HG02763 (cell line): Measurements from ENCODE around the gene PLD2.
A peak's percentile ranks its signal among the peaks of the same experiment; 100 is the strongest.

Source experiments
- ATAC-seq: cut with Tn5 transposase; IDR thresholded peaks from one replicate; pipeline ENCODE4 v1.9.1; 2021; ENCODE audit warnings: mild to moderate bottlenecking, moderate library complexity; ENCODE audit not compliant: unreplicated experiment

PLD2 gene

GRCh38 chr17:4789951-4790704, 16.8 kb upstream of the PLD2 start:
- ATAC-seq = peak; percentile 86

- ATAC-seq = no peak
Observed at GRCh38 chr17:4790705-4791088, 16.3 kb upstream of the PLD2 start.

DNA sequence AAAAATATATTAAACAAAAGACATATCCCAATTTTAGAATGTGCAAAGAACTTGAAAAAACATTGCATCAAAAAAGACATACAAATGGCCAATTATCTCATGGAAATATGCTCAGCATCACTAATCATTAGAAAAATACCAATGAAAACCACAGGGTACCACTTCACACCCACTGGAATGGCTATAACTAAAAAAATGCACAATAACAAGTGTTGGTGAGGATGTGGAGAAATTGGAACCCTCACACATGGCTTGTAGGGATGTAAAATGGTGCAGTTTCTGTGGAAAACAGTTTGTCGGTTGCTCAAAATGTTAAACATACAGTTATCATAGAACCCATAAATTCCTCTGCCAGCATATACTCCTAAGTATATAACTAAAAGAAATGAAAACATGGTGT, 11.8 kb upstream of the PLD2 start:
- ATAC-seq = no peak

DNA sequence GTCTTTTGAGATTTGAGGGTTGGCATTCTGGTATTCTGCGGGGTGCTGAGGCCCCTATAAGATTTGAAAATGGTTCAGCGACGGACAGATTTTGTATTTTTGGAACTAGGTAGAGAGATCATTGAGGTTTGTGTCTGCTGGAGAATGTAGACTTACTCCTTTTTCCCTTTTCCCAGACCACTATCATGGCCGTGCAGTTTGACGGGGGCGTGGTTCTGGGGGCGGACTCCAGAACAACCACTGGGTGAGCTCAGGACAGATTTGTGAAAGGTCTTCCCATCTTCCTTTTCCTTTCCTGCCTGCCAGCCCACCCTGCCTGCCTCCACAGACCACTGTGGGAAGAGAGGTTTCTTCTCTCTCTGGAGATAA, 10.4 kb upstream of the PLD2 start:
- ATAC-seq = no peak

DNA sequence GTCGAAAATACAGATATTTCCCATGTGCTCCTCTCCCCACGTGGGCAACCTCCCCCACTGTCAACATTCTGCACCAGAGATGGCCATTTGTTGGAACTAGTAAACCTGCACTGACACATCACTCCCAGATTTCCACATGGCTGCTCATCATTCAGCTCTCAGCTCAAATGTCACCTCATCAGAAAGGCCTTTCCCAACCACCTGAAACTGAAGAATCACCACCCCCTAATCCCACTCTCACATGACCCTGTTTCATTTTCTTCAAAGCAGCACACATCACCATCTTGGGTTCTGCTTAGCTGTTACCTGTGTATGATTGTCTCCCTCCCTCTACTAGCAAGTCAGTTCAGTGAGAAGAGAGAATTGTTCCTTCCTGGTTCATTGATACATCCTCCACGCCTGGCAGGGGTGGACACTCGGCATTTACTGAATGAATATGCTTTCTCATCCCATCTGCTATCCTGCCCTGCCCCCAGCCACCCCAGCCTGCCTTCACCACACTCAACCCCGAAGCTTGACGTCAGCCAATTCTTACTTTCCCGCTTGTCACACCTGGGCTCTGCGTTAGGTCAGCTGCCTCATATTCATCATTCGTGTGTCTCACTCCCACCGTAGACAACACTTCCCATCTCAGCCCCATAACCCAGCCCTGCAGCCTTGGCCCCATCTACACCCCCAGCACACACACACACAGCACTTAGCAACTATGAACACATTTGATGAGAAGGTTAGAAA, 6.3 kb upstream of the PLD2 start:
- no peak for ATAC-seq

- no peak for ATAC-seq
Observed at GRCh38 chr17:4802228-4802627, 4.7 kb upstream of the PLD2 start, which contains the start of gene C17orf114. C17orf114 (minus strand) TSS chr17:4802328.

- ATAC-seq = no peak
Observed at GRCh38 chr17:4806456-4806776, 536 bp upstream of the PLD2 start.

- ATAC-seq = no peak
Observed at GRCh38 chr17:4807605-4808377, 839 bp downstream of the PLD2 start.

- ATAC-seq = no peak
Observed at GRCh38 chr17:4808378-4808767, 1.4 kb downstream of the PLD2 start.

DNA sequence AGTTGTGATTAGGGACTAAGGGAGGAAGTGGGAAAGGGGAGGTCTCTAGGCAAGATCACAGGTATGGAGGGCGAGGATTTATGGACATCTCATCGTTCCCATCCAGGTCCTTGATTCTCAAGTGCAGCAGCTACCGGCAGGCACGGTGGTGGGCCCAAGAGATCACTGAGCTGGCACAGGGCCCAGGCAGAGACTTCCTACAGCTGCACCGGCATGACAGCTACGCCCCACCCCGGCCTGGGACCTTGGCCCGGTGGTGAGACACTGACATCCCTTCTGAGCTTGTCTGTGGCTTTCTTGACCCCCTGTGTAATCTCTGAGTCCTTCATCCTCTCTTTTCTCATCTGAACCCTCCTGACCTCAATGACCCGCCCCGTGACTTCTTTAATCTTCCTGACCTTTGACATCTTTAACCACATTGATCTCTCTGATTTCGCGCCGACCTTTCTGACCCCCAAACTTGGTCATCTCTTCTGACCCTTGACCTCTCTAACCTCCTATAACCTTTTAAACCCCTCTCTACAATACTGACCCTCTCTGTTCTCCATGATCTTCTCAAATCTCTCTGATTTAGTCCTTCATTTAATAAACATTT, 3.8 kb downstream of the PLD2 start:
- ATAC-seq = no peak

DNA sequence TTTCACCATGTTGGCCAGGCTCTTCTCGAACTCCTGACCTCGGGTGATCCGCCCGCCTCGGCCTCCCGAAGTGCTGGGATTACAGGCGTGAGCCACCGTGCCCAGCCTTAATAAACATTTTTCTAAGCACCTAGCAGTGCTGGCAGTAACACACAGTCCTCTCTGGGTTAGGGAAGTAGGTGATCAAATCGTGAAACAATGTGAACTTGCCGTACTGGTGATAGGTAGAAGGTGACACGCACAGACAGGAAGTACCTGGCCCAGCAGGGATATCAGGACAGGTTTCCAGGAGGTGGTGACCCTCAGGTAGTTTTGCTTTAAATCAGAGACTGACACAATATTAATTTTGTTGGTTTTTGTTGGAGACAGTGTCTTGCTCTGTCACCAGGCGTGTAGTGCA, 4.5 kb downstream of the PLD2 start:
- no peak for ATAC-seq

DNA sequence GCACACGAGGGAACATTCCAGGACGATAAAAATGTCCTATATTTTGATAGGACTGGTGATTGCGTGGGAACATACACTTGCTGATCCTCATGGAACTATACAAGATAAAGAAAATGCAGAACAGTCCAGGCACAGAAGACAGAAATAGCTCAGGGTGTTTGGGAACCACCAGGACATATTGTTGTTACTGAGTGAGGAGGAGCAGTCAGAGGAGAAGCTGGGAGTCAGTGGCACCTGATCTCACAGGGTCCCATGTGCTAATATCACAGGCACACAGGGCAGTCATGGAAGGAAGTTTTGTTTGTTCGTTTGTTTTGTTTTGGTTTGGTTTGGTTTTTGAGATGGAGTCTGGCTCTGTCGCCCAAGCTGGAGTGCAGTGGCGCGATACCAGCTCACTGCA, 5.7 kb downstream of the PLD2 start:
- no peak for ATAC-seq

DNA sequence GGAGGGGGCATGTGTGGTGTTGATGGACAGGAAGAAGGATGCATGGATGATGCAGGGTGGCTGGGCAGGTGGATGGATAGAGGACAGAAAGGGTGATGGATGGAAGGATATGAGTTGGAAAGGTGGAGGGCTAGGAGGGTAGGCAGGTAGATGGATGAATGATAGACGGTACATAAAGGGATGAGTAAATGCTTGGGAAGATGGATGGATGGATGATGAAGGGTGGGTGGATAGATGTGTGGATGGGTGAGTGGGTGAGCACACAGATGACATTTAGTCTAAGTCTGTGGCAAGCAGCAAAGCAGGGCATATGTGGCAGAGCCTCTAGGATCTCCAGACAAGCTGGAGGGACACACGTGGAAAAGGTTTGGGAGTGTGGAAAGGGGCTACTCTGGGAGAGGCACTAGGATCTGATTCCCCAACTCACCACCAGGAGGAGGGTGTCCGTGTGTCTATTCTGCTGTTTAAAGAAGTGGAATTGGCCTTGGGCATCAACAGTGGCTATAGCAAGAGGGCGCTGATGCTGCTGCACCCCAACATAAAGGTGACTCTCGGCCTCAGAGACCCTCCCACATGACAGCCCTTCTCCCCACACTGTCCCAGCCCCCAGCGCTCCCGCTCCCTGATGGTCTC, 8.2 kb downstream of the PLD2 start:
- no peak for ATAC-seq

GRCh38 chr17:4816826-4817225, 9.9 kb downstream of the PLD2 start:
- no peak for ATAC-seq

DNA sequence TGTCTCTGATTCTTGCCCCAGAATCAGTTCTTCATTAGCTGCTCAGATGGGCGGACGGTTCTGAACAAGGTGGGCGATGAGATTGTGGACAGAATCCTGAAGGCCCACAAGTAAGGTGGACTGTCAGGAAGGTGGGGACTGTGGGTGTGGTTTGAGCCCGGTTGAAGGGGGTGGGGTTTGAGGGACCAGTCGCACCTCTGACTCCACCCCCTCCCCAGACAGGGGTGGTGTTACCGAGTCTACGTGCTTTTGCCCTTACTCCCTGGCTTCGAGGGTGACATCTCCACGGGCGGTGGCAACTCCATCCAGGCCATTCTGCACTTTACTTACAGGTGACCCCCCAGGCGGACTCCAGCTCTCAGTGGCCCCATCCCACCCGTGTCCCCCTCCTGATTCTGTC, 11.3 kb downstream of the PLD2 start:
- no peak for ATAC-seq

- no peak for ATAC-seq
Observed at GRCh38 chr17:4822835-4823234, 15.9 kb downstream of the PLD2 start.

GRCh38 chr17:4823373-4824089, 16.6 kb downstream of the PLD2 start:
- no peak for ATAC-seq

- no peak for ATAC-seq
Observed at GRCh38 chr17:4827399-4827798, 20.4 kb downstream of the PLD2 start.

- ATAC-seq = peak; percentile 8
Observed at GRCh38 chr17:4832829-4833177, 25.9 kb downstream of the PLD2 start.

DNA sequence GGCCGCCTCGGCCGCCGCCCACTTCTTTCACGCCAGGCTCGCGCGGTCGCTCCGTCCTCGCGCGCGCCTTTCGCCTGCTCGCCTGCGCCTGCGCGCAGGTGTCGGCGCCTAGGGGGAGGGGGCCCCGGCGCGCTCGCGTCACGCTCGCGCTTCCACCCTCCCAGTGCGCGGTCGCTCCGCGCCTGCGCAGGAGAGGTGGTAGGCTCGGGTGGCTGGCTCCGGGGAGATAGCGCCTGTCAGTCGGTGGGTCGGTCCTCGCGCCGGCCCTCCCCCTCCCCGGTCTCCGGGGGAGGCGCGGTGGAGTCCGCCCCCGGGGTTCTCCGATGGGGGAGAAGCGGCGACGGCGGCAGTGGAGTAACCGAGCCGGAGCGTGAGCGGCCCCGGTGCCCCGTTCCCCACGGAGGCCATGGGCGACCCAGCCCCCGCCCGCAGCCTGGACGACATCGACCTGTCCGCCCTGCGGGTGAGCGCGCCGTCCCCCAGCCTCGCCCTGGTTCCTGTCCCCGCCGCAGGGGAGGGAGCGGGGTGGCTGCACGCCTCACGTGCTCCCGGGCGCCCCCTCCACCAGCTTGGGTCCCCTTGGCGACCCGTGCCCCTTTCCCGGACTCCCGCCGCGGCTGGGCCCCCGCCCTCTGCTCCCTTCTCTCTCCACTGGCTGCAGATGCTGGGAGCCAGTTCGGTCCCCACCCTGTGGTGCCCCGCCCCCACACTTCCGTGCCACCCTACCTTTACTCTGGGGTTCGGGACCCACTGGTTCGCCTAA, 26.4 kb downstream of the PLD2 start, which contains the start of gene MINK1:
TSS of gene MINK1 (plus strand) at position 163 of the 763 bp plus-strand sequence. CDS start at position 407, 244 bp downstream.
- ATAC-seq = peak; percentile 93
